Measurements from ENCODE around the gene BEST3.
A peak's percentile ranks its signal among the peaks of the same experiment; 100 is the strongest.

Gene BEST3

GRCh38 chr12:69672195-69672594 lies 26.9 kb downstream of the BEST3 start:
- TF ChIP-seq TAF1 (IDR thresholded peaks at IDR 0.05; ENCODE audit: borderline replicate concordance, insufficient read depth, low read length), result no peak
- no peak for TF ChIP-seq FOXP2 (optimal IDR thresholded peaks at IDR 0.05; ENCODE audit: borderline replicate concordance, extremely low read depth, extremely low read length, insufficient read depth)
- TF ChIP-seq SIN3A (IDR thresholded peaks at IDR 0.05; ENCODE audit: borderline replicate concordance, insufficient read depth, low read length), result no peak
- TF ChIP-seq POLR2AphosphoS5 (IDR thresholded peaks at IDR 0.05; ENCODE audit: low read depth, low read length), result no peak
- no peak for TF ChIP-seq REST (IDR thresholded peaks at IDR 0.05; ENCODE audit: insufficient read depth in 1 of 2, low read depth in 2 of 2, low read length in 2 of 2)

GRCh38 chr12:69671597-69671996 lies 27.5 kb downstream of the BEST3 start:
- TF ChIP-seq TAF1 (IDR thresholded peaks at IDR 0.05; ENCODE audit: borderline replicate concordance, insufficient read depth, low read length) (no peak), SIN3A (IDR thresholded peaks at IDR 0.05; ENCODE audit: borderline replicate concordance, insufficient read depth, low read length) (no peak), REST (IDR thresholded peaks at IDR 0.05; ENCODE audit: insufficient read depth in 1 of 2, low read depth in 2 of 2, low read length in 2 of 2) (no peak), FOXP2 (optimal IDR thresholded peaks at IDR 0.05; ENCODE audit: borderline replicate concordance, extremely low read depth, extremely low read length, insufficient read depth) (no peak), POLR2AphosphoS5 (IDR thresholded peaks at IDR 0.05; ENCODE audit: low read depth, low read length) (no peak)

- TF ChIP-seq POLR2AphosphoS5 (IDR thresholded peaks at IDR 0.05; ENCODE audit: low read depth, low read length), result no peak
- TF ChIP-seq SIN3A (IDR thresholded peaks at IDR 0.05; ENCODE audit: borderline replicate concordance, insufficient read depth, low read length), result no peak
- no peak for TF ChIP-seq REST (IDR thresholded peaks at IDR 0.05; ENCODE audit: insufficient read depth in 1 of 2, low read depth in 2 of 2, low read length in 2 of 2)
- no peak for TF ChIP-seq FOXP2 (optimal IDR thresholded peaks at IDR 0.05; ENCODE audit: borderline replicate concordance, extremely low read depth, extremely low read length, insufficient read depth)
- no peak for TF ChIP-seq TAF1 (IDR thresholded peaks at IDR 0.05; ENCODE audit: borderline replicate concordance, insufficient read depth, low read length)
These were observed 32.3 kb downstream of the BEST3 start for GRCh38 chr12:69666798-69667197.

- peak in 1 of 2 experiments; percentile 77; a peak in 2 of 4 replicates for TF ChIP-seq REST (IDR thresholded peaks at IDR 0.05; ENCODE audit: insufficient read depth in 1 of 2, low read depth in 2 of 2, low read length in 2 of 2)
These were observed 34.1 kb downstream of the BEST3 start for GRCh38 chr12:69664930-69665377.

- TF ChIP-seq REST (IDR thresholded peaks at IDR 0.05; ENCODE audit: insufficient read depth in 1 of 2, low read depth in 2 of 2, low read length in 2 of 2) (no peak), FOXP2 (optimal IDR thresholded peaks at IDR 0.05; ENCODE audit: borderline replicate concordance, extremely low read depth, extremely low read length, insufficient read depth) (no peak), TAF1 (IDR thresholded peaks at IDR 0.05; ENCODE audit: borderline replicate concordance, insufficient read depth, low read length) (no peak), POLR2AphosphoS5 (IDR thresholded peaks at IDR 0.05; ENCODE audit: low read depth, low read length) (no peak), SIN3A (IDR thresholded peaks at IDR 0.05; ENCODE audit: borderline replicate concordance, insufficient read depth, low read length) (no peak)
These were observed 35.4 kb downstream of the BEST3 start for GRCh38 chr12:69663726-69664125.
